Stimulated activated CD4-positive, alpha-beta T cell treated with anti-CD3 and anti-CD28 coated beads, Interleukin-12 subunit alpha, Interleukin-12 subunit beta, amount 100 ng/mL, for 48 hours (primary cell): ENCODE data around the gene NPHP4.

ENCODE experiments used
- DNase-seq, 3 donors: peaks; one replicate each; pipeline ENCODE4 v3.0.0-alpha.2; 2020; ENCODE audit warnings: low read depth in 2 of 3, low spot score in 1 of 3

Gene NPHP4

DNA sequence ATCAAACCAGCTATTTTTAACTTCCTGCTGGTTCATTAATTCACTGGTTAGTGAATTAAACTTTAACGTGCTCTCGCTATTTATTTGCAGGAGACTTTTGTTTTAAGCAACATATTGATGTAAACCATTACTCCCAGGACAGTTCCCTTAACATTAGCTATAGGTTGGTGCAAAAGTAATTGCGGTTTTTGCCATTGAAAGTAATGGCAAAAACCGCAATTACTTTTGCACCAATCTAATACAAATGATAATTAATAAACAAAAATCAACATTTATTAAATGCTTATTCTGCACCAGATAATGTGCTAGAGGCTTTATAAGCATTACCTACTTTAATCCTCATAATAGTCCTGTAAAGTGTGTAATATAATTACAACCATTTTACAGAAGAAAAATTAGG is 176.5 kb downstream of the NPHP4 start:
- no peak for DNase-seq

DNA sequence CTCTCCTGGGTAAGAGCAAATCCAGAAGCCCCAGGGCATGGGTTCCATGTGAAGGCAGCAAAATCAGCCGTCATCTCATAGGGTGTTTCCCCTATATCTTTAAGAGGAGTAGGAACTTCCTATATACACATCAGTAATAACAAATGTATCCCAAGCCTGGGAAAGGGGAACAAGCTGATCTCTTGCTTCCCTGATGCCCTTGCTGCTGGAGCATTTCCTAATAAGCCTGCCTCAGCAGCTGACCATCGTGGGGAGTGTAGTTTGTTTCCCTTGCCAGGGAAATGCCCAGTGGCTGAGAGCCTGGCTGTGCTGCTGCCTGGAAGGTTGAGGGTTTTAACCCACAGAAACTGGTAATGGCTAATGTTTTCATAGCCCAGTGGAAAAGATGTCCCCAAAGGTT is 177.0 kb downstream of the NPHP4 start:
- no peak for DNase-seq

DNA sequence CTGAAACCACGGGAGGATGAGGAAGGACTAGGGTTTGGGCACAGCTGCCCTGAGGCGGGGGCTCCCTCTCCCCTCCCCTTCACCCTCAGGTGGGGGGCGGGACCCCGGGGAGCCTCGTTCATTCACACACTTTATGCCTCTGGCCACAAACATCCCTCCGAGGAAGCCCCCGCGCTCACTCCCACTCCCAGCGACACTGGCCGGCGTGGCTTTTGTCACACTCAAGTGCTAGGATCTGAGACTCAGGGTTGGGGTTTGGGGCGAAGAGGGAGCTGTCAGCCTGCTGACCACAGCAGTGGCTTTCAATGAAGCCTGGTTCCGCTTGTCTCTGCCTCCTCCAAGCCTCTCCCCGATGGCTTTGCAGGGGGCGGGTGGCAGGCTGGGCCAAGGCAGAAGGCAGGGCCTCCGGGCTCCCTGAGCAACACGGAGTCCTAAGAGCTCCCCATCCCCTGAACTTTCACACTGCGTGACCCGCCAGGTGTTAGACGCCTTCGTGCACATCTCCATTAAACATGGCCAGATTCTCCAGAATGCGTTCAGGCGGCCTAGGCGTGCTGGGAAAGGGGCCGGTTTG is 178.1 kb downstream of the NPHP4 start:
- DNase-seq, result no peak

DNA sequence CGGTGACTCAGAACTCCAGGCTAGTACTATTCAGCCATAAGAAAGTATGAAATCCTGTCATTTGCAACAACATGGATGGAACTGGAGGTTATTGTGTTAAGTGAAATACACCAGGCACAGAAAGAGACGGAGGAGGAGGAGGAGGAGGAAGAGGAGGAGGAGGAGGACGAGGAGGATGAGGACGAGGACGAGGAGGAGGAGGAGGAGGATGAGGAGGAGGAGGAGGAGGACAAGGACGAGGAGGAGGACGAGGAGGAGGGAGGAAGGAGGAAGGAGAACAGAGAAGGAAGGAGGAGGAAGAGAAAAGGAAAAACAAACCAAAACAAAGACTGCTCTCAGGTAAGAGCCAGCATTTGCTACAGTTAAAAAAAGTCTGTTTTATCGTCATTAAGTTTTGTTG is 178.7 kb downstream of the NPHP4 start:
- no peak for DNase-seq
